Mammary epithelial cell (primary cell): ENCODE results near the gene KCNJ11.

Experiments
- EZH2 ChIP-seq: IDR thresholded peaks from 2 replicates; pipeline ENCODE4 v1.6.1; 2012; ENCODE audit warnings: low read length, inconsistent platforms, borderline replicate concordance
- TF ChIP-seq, protein P1 (sequence below), 2 donors: IDR thresholded peaks in 1 of 2; conservative IDR thresholded peaks in 1 of 2; 2 replicates each; pipeline ENCODE4 v1.5.1; 2011 to 2012; ENCODE audit warnings: inconsistent platforms in 2 of 2, low read length in 2 of 2, mild to moderate bottlenecking in 2 of 2, control low read depth in 1 of 2, low read depth in 1 of 2; ENCODE audit not compliant: insufficient read depth in 1 of 2; ENCODE audit errors: extremely low read depth in 1 of 2

DNA sequence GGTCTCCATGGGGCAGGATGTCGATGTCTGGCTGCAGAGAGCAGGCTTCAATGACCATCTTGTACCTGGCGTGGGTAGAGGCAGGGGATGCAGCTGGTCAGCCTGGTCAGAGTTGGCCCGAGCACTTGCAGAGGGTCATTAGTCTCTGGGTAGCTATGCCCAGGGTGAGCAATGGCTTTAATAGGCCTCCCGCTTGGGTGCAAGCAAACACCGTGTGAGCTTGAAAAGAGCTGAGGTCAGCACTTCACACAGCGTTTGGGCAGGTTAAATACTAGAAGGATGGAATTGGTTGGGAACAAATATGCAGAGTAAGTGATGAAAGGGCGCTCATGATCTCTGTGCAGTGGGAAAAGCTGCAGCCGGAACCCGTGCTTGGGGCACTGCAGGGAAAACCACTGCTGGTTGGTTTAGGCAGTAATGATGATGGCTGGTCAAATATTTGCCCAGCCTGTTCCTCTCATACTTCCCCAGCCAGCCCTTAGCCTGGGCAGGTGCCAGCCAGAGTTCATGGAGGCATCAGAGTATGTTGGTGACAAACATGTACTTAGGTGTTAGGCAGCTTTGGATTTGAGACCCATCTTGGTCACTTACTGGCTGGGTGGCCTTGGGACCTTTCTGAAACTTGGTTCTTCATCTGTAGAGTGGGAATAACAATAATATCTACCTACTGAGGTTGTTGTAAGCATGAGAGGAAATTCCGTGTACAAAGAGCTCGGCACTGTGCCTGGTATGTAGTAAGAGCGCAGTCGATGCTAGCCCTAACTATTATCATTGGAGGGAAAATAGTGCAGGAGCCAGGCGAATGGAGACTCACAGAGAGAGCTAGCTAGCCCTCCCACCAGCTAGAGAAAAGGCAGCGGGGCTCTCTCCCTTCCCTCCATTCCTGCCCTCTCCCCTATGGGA, 25.2 kb upstream of the KCNJ11 start:
- TF ChIP-seq, protein P1, sequence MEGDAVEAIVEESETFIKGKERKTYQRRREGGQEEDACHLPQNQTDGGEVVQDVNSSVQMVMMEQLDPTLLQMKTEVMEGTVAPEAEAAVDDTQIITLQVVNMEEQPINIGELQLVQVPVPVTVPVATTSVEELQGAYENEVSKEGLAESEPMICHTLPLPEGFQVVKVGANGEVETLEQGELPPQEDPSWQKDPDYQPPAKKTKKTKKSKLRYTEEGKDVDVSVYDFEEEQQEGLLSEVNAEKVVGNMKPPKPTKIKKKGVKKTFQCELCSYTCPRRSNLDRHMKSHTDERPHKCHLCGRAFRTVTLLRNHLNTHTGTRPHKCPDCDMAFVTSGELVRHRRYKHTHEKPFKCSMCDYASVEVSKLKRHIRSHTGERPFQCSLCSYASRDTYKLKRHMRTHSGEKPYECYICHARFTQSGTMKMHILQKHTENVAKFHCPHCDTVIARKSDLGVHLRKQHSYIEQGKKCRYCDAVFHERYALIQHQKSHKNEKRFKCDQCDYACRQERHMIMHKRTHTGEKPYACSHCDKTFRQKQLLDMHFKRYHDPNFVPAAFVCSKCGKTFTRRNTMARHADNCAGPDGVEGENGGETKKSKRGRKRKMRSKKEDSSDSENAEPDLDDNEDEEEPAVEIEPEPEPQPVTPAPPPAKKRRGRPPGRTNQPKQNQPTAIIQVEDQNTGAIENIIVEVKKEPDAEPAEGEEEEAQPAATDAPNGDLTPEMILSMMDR (conservative IDR thresholded peaks at IDR 0.05 in 1 of 2, IDR thresholded peaks at IDR 0.05 in 1 of 2; ENCODE audit: extremely low read depth in 1 of 2, insufficient read depth in 1 of 2, low read depth in 1 of 2, low read length in 2 of 2) = no peak
- TF ChIP-seq EZH2 = no peak
